Renal cortical epithelial cell (primary cell): ENCODE data around the gene STX18. TPM values are rescaled to one million over a fixed set of nuclear protein-coding genes. Genes with fewer than 3 reads are reported as not detected.
A peak's percentile ranks its signal among the peaks of the same experiment; 100 is the strongest.

Experiments used
- DNase-seq: peaks from one replicate; pipeline ENCODE4 v3.0.0-alpha.2; 2011; ENCODE audit warnings: low read depth
- total RNA-seq: library from RNA; depleted of rRNA; stranded (reverse); fragments of >200 nt; gene quantifications from 2 replicates; pipeline ENCODE4 v1.2.3, GENCODE V29; 2014

The STX18 gene
- total RNA-seq, 1 donor from 2014 or later = 31.9 TPM

- DNase-seq = peak; percentile 48
These were observed 101.4 kb downstream of the STX18 start for GRCh38 chr4:4440333-4441061.

DNA sequence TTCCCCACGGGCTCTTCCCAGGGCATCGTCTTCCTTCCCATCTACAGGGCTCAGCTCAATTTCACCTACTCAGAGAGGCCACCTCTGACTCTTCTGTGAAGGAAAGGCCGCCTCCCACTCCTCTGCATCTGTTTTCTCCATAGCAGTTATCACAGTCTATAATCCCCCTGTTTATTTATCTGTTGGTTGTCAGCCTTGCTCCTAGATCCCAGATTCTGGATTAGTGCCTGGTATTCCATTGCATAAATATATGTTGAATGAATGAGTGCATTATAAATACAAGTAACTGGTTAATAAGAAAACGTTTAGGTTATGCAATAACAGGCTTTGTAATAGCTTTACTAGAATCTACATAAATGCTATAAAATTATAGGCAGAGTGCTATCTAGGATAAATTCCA is 102.1 kb downstream of the STX18 start:
- DNase-seq = no peak

- no peak for DNase-seq
These were observed 103.0 kb downstream of the STX18 start for GRCh38 chr4:4438891-4439290.

- DNase-seq = no peak
These were observed 103.9 kb downstream of the STX18 start for GRCh38 chr4:4437798-4438470.

DNA sequence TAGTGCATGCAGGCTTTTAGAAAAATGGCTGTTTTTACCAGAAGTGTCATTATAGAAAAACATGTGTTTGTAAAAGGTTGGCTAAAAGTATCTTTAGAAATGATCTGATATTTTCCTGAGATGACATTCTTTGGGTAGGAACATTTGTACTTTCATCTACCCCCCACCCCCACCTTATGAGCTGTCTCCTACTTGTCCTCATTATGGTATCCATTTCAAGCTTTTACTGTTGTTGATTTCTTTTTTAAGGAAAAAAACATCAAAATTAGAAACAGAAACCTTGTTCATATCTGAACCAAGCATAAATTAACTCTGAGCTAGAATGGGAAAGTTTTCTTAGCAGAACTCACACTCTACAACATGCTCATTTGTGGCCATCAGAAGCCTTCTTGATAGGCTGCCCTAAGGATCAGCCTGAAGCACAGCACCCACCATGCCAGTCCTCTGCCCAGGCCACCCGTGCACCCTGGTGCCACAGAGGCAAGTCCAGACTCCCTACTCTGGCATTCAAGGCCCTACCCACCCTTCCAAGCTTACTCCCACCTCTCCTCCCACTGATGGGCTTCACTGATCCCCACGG is 105.5 kb downstream of the STX18 start:
- DNase-seq = no peak

DNA sequence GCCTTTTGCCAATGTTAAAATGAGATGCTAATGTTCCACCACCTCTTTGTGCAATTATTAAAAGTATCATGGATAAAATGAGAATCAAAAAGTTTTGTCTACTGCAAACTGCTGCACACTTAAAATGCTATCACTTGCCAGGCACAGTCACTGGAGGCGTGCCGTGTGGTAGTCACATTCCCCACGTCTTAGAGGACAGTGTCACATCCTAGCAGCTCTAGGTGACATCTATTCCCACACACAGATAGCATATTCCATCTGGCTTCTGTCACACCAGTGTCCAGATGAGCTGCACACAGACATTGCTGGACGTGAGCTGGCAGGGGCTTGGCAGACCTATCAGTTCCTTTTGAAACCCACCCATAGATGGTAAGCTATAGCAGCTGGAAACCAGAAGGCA is 107.9 kb downstream of the STX18 start:
- DNase-seq = no peak

GRCh38 chr4:4432341-4433125 is 109.3 kb downstream of the STX18 start:
- no peak for DNase-seq

DNA sequence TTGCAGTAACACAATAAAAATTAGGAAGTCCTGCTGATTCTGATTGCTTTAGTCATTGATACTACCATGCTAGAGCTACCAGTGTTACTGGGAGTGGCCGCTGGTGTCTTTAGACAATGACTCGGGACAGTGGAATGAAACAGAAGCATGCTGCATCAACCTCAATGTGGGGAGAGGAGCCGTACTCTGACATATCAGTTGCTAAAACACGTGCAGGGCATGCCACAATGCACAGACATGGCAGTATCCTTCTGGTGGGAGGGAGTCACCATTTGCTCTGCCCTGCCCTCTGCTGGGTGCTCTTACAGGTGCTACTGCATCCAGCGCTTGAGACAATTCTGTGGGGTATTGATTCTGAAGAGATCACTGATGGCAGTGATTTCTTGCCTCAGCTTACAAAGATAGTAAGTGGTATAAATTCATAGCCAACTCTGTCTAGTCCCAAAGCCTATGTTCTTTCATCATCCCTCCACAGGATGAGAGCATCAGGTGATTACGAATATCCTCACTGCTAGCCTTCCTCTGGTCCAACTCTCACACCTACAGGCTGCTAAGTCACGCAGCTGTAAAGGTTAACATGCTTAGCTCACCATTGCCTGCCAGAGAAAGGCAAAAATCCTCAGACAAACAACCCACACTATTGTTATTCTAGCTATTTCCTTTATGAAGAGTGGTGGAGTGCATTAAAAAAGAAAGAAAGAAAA is 111.2 kb downstream of the STX18 start:
- peak; percentile 70 for DNase-seq

DNA sequence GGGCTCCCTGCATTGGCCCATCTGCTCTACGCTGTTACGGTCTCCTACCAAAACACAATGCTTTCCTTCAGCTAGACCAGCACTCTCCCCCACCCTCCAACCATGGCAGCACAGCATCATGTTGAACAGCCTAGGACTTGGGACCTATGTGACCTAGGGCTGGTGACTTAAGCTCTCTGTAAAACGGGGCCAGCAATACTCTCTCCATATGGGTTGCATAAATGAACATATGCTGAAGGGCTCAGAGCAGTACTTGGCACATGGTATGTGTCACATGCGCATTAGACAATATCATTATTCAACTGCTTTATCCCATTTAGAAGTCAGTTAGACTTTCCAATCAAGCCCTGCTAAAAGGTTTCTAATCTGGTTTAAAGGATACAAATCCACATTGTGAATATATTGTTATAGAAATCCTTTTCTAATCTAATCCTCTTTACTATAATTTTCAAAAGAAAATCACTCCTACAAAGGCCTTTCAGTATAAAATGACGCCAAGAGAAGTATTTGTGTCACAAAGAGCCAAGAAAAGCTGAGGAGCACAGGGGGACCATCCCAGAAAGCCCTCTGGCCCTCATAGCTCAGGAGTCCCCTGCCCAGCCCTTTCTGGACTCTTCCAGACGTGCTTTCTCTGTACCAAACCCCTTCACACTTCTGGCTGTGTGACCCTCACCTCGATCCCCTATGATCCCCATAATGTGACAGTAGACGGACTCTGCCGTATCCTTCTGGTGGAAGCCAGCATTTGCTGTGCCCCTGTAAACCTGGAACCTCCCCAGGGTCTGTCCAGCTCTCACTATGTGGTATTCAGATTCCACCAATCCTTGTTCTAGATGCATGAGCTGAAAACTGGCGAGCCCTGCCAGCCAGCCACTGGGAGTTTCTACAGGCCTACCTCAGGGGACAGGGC is 112.6 kb downstream of the STX18 start:
- no peak for DNase-seq

GRCh38 chr4:4427886-4428285 is 114.0 kb downstream of the STX18 start:
- DNase-seq = no peak

DNA sequence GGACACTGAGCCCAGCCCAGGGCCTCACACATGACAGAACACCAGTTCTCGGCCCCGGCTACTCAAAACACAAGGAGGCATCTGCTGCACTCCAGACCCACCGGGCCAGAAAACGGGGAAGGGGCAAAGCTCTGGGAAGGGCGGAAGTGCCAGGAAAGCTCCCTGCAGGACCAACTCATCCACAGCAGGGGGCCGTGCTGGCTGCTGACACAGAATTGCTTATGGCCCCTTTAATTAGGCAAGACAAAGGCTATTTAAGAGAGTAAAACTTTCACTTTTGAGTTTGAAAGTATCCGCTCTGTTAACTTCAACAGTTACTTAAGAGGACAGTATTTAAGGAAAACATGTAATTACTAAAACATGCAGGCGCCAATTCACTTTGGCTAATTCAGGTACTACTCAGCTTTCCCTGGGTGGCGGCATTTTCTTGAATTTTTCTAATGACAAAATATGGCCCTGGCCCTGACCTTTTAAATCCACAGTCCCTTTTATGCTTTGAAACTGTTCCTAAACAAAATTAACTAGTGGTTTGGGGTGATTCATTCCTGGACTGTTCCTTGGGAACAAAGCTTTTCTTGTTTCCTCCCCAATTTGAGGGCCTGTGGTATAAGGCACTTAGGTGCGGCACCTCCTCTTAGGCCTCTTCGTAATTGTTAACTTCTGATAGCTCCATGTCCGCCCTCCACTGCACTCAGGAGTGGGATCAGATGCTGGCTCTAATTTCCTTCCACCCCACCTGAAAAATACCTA is 114.6 kb downstream of the STX18 start:
- peak; percentile 69 for DNase-seq

DNA sequence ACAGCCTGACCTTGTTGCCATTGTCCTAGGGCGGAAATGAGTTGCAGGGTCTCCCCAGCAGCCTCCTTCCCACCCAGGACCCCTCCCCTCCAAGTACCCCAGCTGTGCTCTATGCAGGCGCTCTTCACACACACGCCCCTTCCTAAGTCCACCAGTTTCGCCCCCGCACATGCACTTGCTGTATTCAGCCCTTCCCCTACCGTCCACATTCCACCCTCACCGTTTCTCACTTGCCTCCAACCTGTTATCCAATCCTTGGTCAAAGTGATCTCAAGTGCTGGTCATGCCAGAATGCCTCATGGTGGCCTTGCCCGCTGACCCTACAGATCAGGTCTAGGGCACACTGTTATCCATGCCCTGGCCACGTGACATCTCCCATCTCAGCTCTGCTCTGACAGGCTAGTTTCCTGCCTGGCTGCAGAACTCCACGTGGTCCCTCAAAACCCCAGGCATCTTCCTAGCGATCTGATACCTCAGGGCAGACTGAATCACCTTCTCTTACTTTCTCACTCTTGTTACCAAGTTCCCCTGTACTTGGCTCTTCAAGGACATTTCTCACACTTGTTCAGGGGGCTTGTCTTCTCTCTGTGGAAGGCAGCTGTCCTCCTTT is 115.2 kb downstream of the STX18 start:
- DNase-seq = no peak

DNA sequence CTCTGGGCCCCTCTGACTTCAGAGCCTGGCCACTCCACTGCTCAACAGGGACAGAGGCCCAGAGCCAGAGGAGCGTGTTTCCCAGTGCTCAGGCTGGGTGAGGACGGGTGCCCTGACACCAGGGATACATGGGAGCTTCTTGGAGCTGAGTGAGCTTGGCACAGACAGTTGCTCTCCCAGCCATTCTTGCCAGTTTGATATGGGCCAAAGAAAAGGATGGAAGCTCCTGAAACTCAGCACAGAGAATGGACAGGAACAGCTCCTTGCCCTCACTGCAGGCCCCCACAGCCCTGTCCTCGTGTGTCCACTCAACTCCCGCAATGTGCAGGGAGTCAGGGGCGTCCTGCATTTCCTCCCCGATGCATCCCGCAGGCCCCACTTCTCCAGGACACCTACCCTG is 116.2 kb downstream of the STX18 start:
- DNase-seq = no peak

DNA sequence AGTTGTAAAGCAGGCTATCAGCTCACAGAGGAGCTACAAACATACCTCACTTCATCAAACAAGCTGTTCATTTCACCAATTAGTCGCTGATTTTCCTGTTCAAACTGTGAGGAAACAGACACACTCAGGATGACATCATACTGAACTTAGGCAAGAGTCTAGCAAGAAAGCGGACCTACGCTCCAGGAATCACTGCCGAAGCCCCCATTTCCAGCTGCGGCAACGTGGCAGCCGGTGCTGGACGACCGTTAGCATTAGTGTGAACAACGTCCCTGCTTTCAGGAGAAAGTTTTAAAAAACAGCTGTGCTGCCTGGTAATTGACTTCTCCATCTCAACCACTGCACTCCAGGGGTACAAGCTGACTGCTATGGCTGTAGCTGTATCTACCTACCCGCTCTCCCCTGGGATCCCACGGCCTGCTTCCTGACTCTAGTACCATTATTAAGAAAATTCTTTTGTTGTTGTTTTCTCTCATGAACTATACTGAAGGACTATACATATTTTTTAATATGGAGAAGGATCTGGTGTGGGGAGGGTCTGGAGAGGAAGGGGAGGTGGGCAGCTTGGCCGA is 116.6 kb downstream of the STX18 start:
- DNase-seq = no peak

DNA sequence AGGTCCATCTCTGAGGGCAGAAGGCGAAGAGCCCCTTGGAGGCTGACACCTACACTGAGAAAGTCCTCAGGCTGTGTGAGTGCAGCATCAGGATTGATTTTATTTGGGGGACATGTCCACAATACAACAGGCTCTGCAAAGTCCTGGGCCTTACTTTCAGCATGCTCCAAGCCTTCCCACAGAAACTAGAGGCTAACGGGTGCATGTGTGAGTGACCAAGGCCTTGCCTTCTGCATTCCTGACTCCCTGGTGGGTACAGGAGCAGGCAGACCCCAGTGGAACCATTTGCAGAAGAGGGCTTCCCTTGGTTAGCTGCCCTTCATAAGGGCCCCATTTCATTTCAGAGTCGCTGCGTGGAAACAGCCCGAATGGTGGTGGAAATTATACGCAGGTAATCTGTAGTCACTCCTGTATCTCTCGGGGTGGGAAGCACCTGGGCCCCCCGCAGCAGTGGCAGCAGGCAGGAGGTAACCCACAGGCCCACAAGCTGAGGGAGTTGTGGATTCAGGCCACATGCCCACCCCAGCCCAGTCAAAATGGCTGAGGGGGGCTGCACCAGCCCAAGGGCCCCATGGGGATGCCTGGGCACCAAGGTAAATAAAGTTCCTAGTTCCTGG is 117.2 kb downstream of the STX18 start:
- no peak for DNase-seq

- DNase-seq = no peak
These were observed 117.9 kb downstream of the STX18 start for GRCh38 chr4:4423706-4424498.

DNA sequence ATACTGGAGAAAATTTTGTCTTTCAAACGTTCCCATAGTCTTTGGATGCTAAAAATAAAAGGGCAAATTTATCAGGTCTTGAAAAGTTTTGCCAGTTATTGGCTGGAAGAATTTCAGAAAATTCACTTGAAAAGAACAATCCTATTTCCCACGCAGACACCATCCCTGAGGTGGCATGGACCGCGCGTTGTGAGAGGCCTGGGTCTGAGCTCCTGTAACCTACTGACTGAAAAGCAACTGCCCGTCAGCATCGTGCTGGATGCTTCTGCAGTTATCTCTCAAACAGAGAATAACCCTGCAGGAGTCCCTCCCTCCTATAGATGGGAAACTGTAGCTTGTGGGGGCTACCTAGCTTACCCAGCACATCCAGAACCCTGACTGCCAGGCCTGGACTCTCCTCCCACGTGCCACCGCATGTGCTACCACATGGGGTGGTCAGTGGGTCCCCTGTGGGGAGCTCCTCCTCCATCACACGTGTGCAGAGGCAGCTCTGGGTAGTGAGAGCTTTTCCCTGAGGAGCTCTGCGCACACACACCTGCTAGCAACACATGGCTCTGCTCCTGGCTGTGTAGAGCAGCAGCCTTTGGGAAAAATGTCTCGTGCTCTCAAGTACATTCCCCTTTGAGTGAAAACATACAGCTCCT is 118.9 kb downstream of the STX18 start:
- DNase-seq = no peak
